Osteoblast (primary cell): ENCODE results near the gene SCP2D1. TPM values are rescaled to one million over a fixed set of nuclear protein-coding genes. Genes with fewer than 3 reads are reported as not detected.

Experiments
- DNase-seq: peaks from one replicate; pipeline ENCODE4 v3.0.0; 2011; ENCODE audit warnings: low spot score, mixed read lengths; ENCODE audit not compliant: insufficient read length; ENCODE audit errors: missing footprints
- H2AFZ ChIP-seq: 2 replicates; pipeline ENCODE4 v1.6.0; 2011; ENCODE audit warnings: mild to moderate bottlenecking, low read length
- H3K27ac ChIP-seq: 2 replicates; pipeline ENCODE4 v1.5.1; 2011; ENCODE audit warnings: mild to moderate bottlenecking, low read depth, low read length, moderate library complexity
- H3K27me3 ChIP-seq: 2 replicates; pipeline ENCODE4 v1.6.0; 2012; ENCODE audit warnings: mild to moderate bottlenecking, control low read depth, inconsistent platforms, low read length, moderate library complexity; ENCODE audit not compliant: insufficient read depth
- H3K36me3 ChIP-seq: 2 replicates; pipeline ENCODE4 v1.5.1; 2011; ENCODE audit warnings: mild to moderate bottlenecking, low read length, control low read depth, moderate library complexity; ENCODE audit not compliant: insufficient read depth
- H3K4me1 ChIP-seq: 2 replicates; pipeline ENCODE4 v1.5.1; 2011; ENCODE audit warnings: mild to moderate bottlenecking, low read length, control low read depth, moderate library complexity; ENCODE audit not compliant: insufficient read depth
- H3K4me2 ChIP-seq: 2 replicates; pipeline ENCODE4 v1.6.0; 2011; ENCODE audit warnings: mild to moderate bottlenecking, low read length; ENCODE audit not compliant: insufficient read depth
- H3K4me3 ChIP-seq: fragments of 200-600 bp; sonication (generic); 3 replicates; pipeline ENCODE4 v1.5.1; 2012; ENCODE audit warnings: mild to moderate bottlenecking, low read length, inconsistent platforms; ENCODE audit not compliant: insufficient read depth
- H3K79me2 ChIP-seq: 2 replicates; pipeline ENCODE4 v1.6.0; 2012; ENCODE audit warnings: mild to moderate bottlenecking, low read length, control low read depth, inconsistent platforms; ENCODE audit not compliant: insufficient read depth
- H3K9me3 ChIP-seq: 2 replicates; pipeline ENCODE4 v1.5.1; 2011; ENCODE audit warnings: low read depth, low read length, control low read depth
- H4K20me1 ChIP-seq: 2 replicates; pipeline ENCODE4 v1.6.0; 2012; ENCODE audit warnings: mild to moderate bottlenecking, low read length, control low read depth; ENCODE audit not compliant: insufficient read depth
- CTCF ChIP-seq: IDR thresholded peaks from 2 replicates; pipeline ENCODE4 v1.5.1; 2011; ENCODE audit warnings: mild to moderate bottlenecking, low read depth, low read length, moderate library complexity; ENCODE audit errors: extremely low read depth
- total RNA-seq: library from RNA; depleted of rRNA; stranded (reverse); fragments of >200 nt; gene quantifications from 2 replicates; pipeline ENCODE4 v1.2.3, GENCODE V29; 2012

SCP2D1 gene
- total RNA-seq, 1 donor = not detected

- no peaks in the 10 kb centered on the region for H3K9me3 ChIP-seq
- no peaks in the 10 kb centered on the region for H3K79me2 ChIP-seq
- no peaks in the 10 kb centered on the region for H3K36me3 ChIP-seq
- H4K20me1 ChIP-seq = no peaks in the 10 kb centered on the region
- H3K4me3 ChIP-seq = no peak overlapping the region
- H2AFZ ChIP-seq = no peak overlapping the region
- DNase-seq = no peak
- no peaks in the 10 kb centered on the region for H3K27me3 ChIP-seq
- no peak overlapping the region for H3K27ac ChIP-seq
- TF ChIP-seq CTCF = no peak
- H3K4me2 ChIP-seq = no peak overlapping the region
- no peaks in the 10 kb centered on the region for H3K4me1 ChIP-seq
These were observed 2.4 kb upstream of the SCP2D1 start for GRCh38 chr20:18811186-18811585.

GRCh38 chr20:18811904-18812303 lies 1.7 kb upstream of the SCP2D1 start:
- TF ChIP-seq CTCF = no peak
- no peaks in the 10 kb centered on the region for H3K4me1 ChIP-seq

GRCh38 chr20:18815194-18815942 lies 1.8 kb downstream of the SCP2D1 start:
- no peaks in the 10 kb centered on the region for H3K9me3 ChIP-seq
- no peak for TF ChIP-seq CTCF
- no peak overlapping the region for H2AFZ ChIP-seq
- H4K20me1 ChIP-seq = no peaks in the 10 kb centered on the region
- H3K27me3 ChIP-seq = no peaks in the 10 kb centered on the region
- no peak overlapping the region for H3K27ac ChIP-seq
- H3K4me1 ChIP-seq = no peaks in the 10 kb centered on the region
- DNase-seq = no peak
- H3K4me2 ChIP-seq = no peak overlapping the region
- no peaks in the 10 kb centered on the region for H3K79me2 ChIP-seq
- no peak overlapping the region for H3K4me3 ChIP-seq
- H3K36me3 ChIP-seq = no peaks in the 10 kb centered on the region

More at GRCh38 chr20:18811904-18812303, 1.7 kb upstream of the SCP2D1 start:
- H3K27ac ChIP-seq = no peak overlapping the region
- DNase-seq = no peak
- no peaks in the 10 kb centered on the region for H3K36me3 ChIP-seq
- no peak overlapping the region for H2AFZ ChIP-seq
- H3K79me2 ChIP-seq = no peaks in the 10 kb centered on the region
- no peaks in the 10 kb centered on the region for H4K20me1 ChIP-seq
- no peak overlapping the region for H3K4me3 ChIP-seq
- no peaks in the 10 kb centered on the region for H3K9me3 ChIP-seq
- H3K27me3 ChIP-seq = no peaks in the 10 kb centered on the region
- no peak overlapping the region for H3K4me2 ChIP-seq

- Histone ChIP-seq H3K4me3 (no peak overlapping the region), H3K27me3 (no peaks in the 10 kb centered on the region), H3K27ac (no peak overlapping the region), H3K9me3 (no peaks in the 10 kb centered on the region), H3K4me2 (no peak overlapping the region), H3K4me1 (no peaks in the 10 kb centered on the region), H3K79me2 (no peaks in the 10 kb centered on the region), H4K20me1 (no peaks in the 10 kb centered on the region), H2AFZ (no peak overlapping the region), H3K36me3 (no peaks in the 10 kb centered on the region)
- no peak for DNase-seq
- TF ChIP-seq CTCF = no peak
These were observed 9.2 kb downstream of the SCP2D1 start for GRCh38 chr20:18822832-18823231.
